Measurements from ENCODE around the gene GPR162. TPM values are rescaled to one million over a fixed set of nuclear protein-coding genes. Genes with fewer than 3 reads are reported as not detected.
"Not testable (repeated sequence)": the region's sequence is repeated elsewhere in the genome, so short reads cannot be mapped to it uniquely, and the experiment has no call there.

The GPR162 gene
- total RNA-seq, 2 donors from 2014 or later, result 0.44 to 7.0 TPM

- H3K4me3 ChIP-seq, result peak overlapping the region in 1 of 2 donors; percentile 68
- H3K27ac ChIP-seq, result peak overlapping the region; percentile 77 to 86
- peaks cover 21% of the 10 kb centered on the region for H3K36me3 ChIP-seq
- no peaks in the 10 kb centered on the region for H3K9me3 ChIP-seq
- H3K27me3 ChIP-seq, result no peaks in the 10 kb centered on the region
- H3K4me1 ChIP-seq, result peaks cover 0 to 61% of the 10 kb centered on the region in 2 donors
- no peak for TF ChIP-seq CTCF (IDR thresholded peaks at IDR 0.05)
- no peak for DNase-seq (ENCODE audit: low spot score)
Observed at GRCh38 chr12:6871052-6871957, 49.7 kb downstream of the GPR162 start.

GRCh38 chr12:6872073-6873048 lies 50.7 kb downstream of the GPR162 start:
- no peaks in the 10 kb centered on the region for H3K9me3 ChIP-seq
- DNase-seq (ENCODE audit: low spot score), result peak; percentile 83
- TF ChIP-seq CTCF (IDR thresholded peaks at IDR 0.05), result peak; percentile 86 to 96
- H3K4me1 ChIP-seq, result peaks cover 0 to 54% of the 10 kb centered on the region in 2 donors
- peak overlapping the region; percentile 77 to 86 for H3K27ac ChIP-seq
- peak overlapping the region; percentile 62 to 68 for H3K4me3 ChIP-seq
- H3K36me3 ChIP-seq, result peaks cover 21% of the 10 kb centered on the region
- H3K27me3 ChIP-seq, result no peaks in the 10 kb centered on the region

GRCh38 chr12:6873094-6874014 lies 51.7 kb downstream of the GPR162 start, which contains the start of gene SPSB2:
Gene SPSB2 (minus strand): TSS chr12:6873303. CDS start chr12:6872901, 402 bp downstream.
- Histone ChIP-seq H3K9me3 (no peaks in the 10 kb centered on the region), H3K4me1 (peaks cover 0 to 52% of the 10 kb centered on the region in 2 donors), H3K36me3 (peaks cover 21% of the 10 kb centered on the region), H3K27ac (peak within 1 kb of the TSS; percentile 77 to 86), H3K4me3 (peak within 1 kb of the TSS; percentile 62 to 68), H3K27me3 (no peaks in the 10 kb centered on the region)
- DNase-seq (ENCODE audit: low spot score), result peak; percentile 94
- TF ChIP-seq CTCF (IDR thresholded peaks at IDR 0.05), result peak in 1 of 2 donors; percentile 18

- Histone ChIP-seq H3K27ac (peak overlapping the region; percentile 77 to 86), H3K36me3 (peaks cover 21% of the 10 kb centered on the region), H3K4me3 (peak overlapping the region; percentile 62 to 68), H3K4me1 (peaks cover 0 to 45% of the 10 kb centered on the region in 2 donors)
- H3K9me3 ChIP-seq; H3K27me3 ChIP-seq; DNase-seq (ENCODE audit: low spot score): not testable (repeated sequence)
Observed at GRCh38 chr12:6874015-6874368, 52.4 kb downstream of the GPR162 start.

Other genes starting within 250 kb of the GPR162 start
- 100 to 1,000 TPM; 150 to 192 TPM for gene CHD4, start 214.4 kb upstream of the GPR162 start, total RNA-seq
- gene LPAR5, start 185.9 kb upstream of the GPR162 start, total RNA-seq, result 1 to 10 TPM; 1.6 to 3.7 TPM
- gene ACRBP, start 174.4 kb upstream of the GPR162 start, total RNA-seq, result under 1 TPM in 1 of 2 donors, not detected in 1; 0.43 TPM
- 10 to 100 TPM; 21.8 to 22.6 TPM for gene ING4, start 158.7 kb upstream of the GPR162 start, total RNA-seq
- gene ZNF384, start 132.4 kb upstream of the GPR162 start, total RNA-seq, result 10 to 100 TPM; 23.8 to 33.3 TPM
- gene PIANP, start 121.0 kb upstream of the GPR162 start, total RNA-seq, result not detected
- gene COPS7A, start 97.8 kb upstream of the GPR162 start, total RNA-seq, result 10 to 100 TPM; 72.7 to 73.6 TPM
- 100 to 1,000 TPM; 121 to 138 TPM for gene MLF2, start 68.7 kb upstream of the GPR162 start, total RNA-seq
- gene PTMS, start 55.5 kb upstream of the GPR162 start, total RNA-seq, result 100 to 1,000 TPM in 1 of 2 donors, 10 to 100 TPM in 1; 67.8 to 119 TPM
- under 1 TPM in 1 of 2 donors, not detected in 1; 0.47 TPM for gene LAG3, start 49.3 kb upstream of the GPR162 start, total RNA-seq
- 1 to 10 TPM; 3.2 to 7.3 TPM for gene CD4, start 32.3 kb upstream of the GPR162 start, total RNA-seq
- 10 to 100 TPM in 1 of 2 donors, 1 to 10 TPM in 1; 7.0 to 11.0 TPM for gene P3H3, start 6.6 kb downstream of the GPR162 start, total RNA-seq
- gene GNB3, start 19.1 kb downstream of the GPR162 start, total RNA-seq, result 1 to 10 TPM in 1 of 2 donors, under 1 TPM in 1; 0.83 to 1.5 TPM
- 1 to 10 TPM in 1 of 2 donors, under 1 TPM in 1; 0.39 to 1.7 TPM for gene CDCA3, start 29.5 kb downstream of the GPR162 start, total RNA-seq
- 10 to 100 TPM; 35.3 to 45.1 TPM for gene USP5, start 30.3 kb downstream of the GPR162 start, total RNA-seq
- 100 to 1,000 TPM; 755 to 842 TPM for gene TPI1, start 45.7 kb downstream of the GPR162 start, total RNA-seq
- gene SPSB2, start 51.5 kb downstream of the GPR162 start, total RNA-seq, result 1 to 10 TPM; 4.1 to 6.4 TPM
- 10 to 100 TPM in 1 of 2 donors, 1 to 10 TPM in 1; 8.4 to 15.6 TPM for gene LRRC23, start 83.0 kb downstream of the GPR162 start, total RNA-seq
- gene ENO2, start 92.8 kb downstream of the GPR162 start, total RNA-seq, result 10 to 100 TPM in 1 of 2 donors, 1 to 10 TPM in 1; 9.7 to 36.9 TPM
- gene ATN1, start 106.1 kb downstream of the GPR162 start, total RNA-seq, result 10 to 100 TPM; 37.1 to 68.9 TPM
- gene RNU7-1, start 122.0 kb downstream of the GPR162 start, total RNA-seq, result not detected
- 100 to 1,000 TPM; 398 to 533 TPM for gene C12orf57, start 122.2 kb downstream of the GPR162 start, total RNA-seq
- 1 to 10 TPM; 3.7 to 7.5 TPM for gene PTPN6, start 129.5 kb downstream of the GPR162 start, total RNA-seq
- 100 to 1,000 TPM; 160 to 183 TPM for gene PHB2, start 148.8 kb downstream of the GPR162 start, total RNA-seq
- 10 to 100 TPM; 16.5 to 28.4 TPM for gene EMG1, start 149.1 kb downstream of the GPR162 start, total RNA-seq
- 10 to 100 TPM; 20.0 to 33.3 TPM for gene LPCAT3, start 196.7 kb downstream of the GPR162 start, total RNA-seq
- gene C1S, start 238.9 kb downstream of the GPR162 start, total RNA-seq, result 100 to 1,000 TPM; 114 to 232 TPM